Kidney (tissue), 14 donors: ENCODE results near the gene FAM210A. TPM values are rescaled to one million over a fixed set of nuclear protein-coding genes. Genes with fewer than 3 reads are reported as not detected.

Experiments
- DNase-seq, 5 donors: peaks; one replicate each; pipeline ENCODE4 v3.0.0-alpha.2; 2013 to 2020
- FAIRE-seq: peaks from 2 replicates; lab custom pipeline; 2012; peaks lifted over from hg19 to GRCh38; lab: Jason Lieb, UNC
- H3K27ac ChIP-seq, 2 donors: one replicate each; pipeline ENCODE4 v1.7.0; 2013; ENCODE audit warnings: low read depth in 2 of 2, low read length in 2 of 2, inconsistent platforms in 1 of 2
- H3K27me3 ChIP-seq: one replicate; pipeline ENCODE4 v1.7.1; 2013; ENCODE audit warnings: low read length, inconsistent platforms; ENCODE audit not compliant: control insufficient read depth, insufficient read depth
- H3K36me3 ChIP-seq, 3 donors: one replicate each; pipeline versions ENCODE4 v1.7.0 to v1.7.1; 2013; ENCODE audit warnings: low read length in 3 of 3, control low read depth in 1 of 3, inconsistent platforms in 1 of 3; ENCODE audit not compliant: insufficient read depth in 3 of 3, control insufficient read depth in 2 of 3
- H3K4me1 ChIP-seq, 3 donors: one replicate each; pipeline versions ENCODE4 v1.7.0 to v1.7.1; 2013; ENCODE audit warnings: low read length in 3 of 3, inconsistent platforms in 1 of 3, low read depth in 1 of 3; ENCODE audit not compliant: control insufficient read depth in 2 of 3, insufficient read depth in 2 of 3
- H3K4me3 ChIP-seq, 3 donors: one replicate each; pipeline versions ENCODE4 v1.7.0 to v1.8.1; 2013; ENCODE audit warnings: low read length in 3 of 3, control low read depth in 1 of 3, inconsistent platforms in 1 of 3
- H3K9ac ChIP-seq, 3 donors: one replicate each; pipeline versions ENCODE4 v1.7.0 to v1.7.1; 2013; ENCODE audit warnings: low read length in 3 of 3, control low read depth in 1 of 3, inconsistent platforms in 1 of 3
- H3K9me3 ChIP-seq, 3 donors: one replicate each; pipeline versions ENCODE4 v1.7.0 to v1.7.1; 2013; ENCODE audit warnings: low read length in 3 of 3, control low read depth in 1 of 3, inconsistent platforms in 1 of 3; ENCODE audit not compliant: control insufficient read depth in 2 of 3, insufficient read depth in 1 of 3
- CTCF ChIP-seq: IDR thresholded peaks from 3 replicates; pipeline ENCODE4 v1.5.1; 2012; ENCODE audit warnings: mild to moderate bottlenecking, moderate library complexity, borderline replicate concordance; ENCODE audit not compliant: insufficient read depth; ENCODE audit errors: extremely low read depth
- intact Hi-C: fragments of 100-400 bp; cut with DNase I; formaldehyde crosslinking; loops from one replicate; pipeline ENCODE4 v1.11.1; 2022
- polyA plus RNA-seq: library from polyadenylated mRNA; stranded (reverse); fragments of 350-450 nt; fragmentation: Illumina TruSeq; extraction: RNeasy Lipid Tissue Mini Kit (QIAGEN cat#74804); gene quantifications from one replicate; pipeline ENCODE4 v1.2.3, GENCODE V29; 2014; ENCODE audit warnings: low read depth, low replicate concordance; ENCODE audit not compliant: insufficient read depth
- total RNA-seq: library from RNA; stranded (reverse); fragmentation: NEBNext Ultra II Directional; extraction: Animal tissue kit (Norgen Biotek cat#: 25700); gene quantifications from one replicate; pipeline ENCODE4 v1.2.1, GENCODE V29; 2021
- donor health status: control.
- donor health status: control.
- donor health status: control.
- donor health status: control.
- donor health status: control.
- donor health status: DM: yes; HTN: yes; CAD: no.
- donor health status: Normal renal cell carcinoma (clear cell type).

Gene FAM210A
- total and polyA plus RNA-seq, 2 donors from 2014 or later, result 13.7 to 18.0 TPM

GRCh38 chr18:13624563-13625237, 101.7 kb downstream of the FAM210A start:
- Histone ChIP-seq H3K9me3 (no peaks in the 10 kb centered on the region), H3K9ac (no peak overlapping the region), H3K36me3 (no peaks in the 10 kb centered on the region), H3K4me1 (no peaks in the 10 kb centered on the region), H3K27me3 (no peaks in the 10 kb centered on the region), H3K27ac (no peak overlapping the region), H3K4me3 (no peak overlapping the region)
- DNase-seq (no peak), FAIRE-seq (no peak)
- intact Hi-C loops, result no loop called here
- TF ChIP-seq CTCF, result no peak

- intact Hi-C loops, result no loop called here
- DNase-seq, result no peak
- Histone ChIP-seq H3K9ac (no peak overlapping the region), H3K9me3 (no peaks in the 10 kb centered on the region), H3K4me3 (no peak overlapping the region), H3K36me3 (no peaks in the 10 kb centered on the region), H3K27ac (no peak overlapping the region), H3K27me3 (no peaks in the 10 kb centered on the region), H3K4me1 (no peaks in the 10 kb centered on the region)
- TF ChIP-seq CTCF, result no peak
- no peak for FAIRE-seq
Measured at GRCh38 chr18:13623871-13624270, 102.5 kb downstream of the FAM210A start.

GRCh38 chr18:13623348-13623747, 103.0 kb downstream of the FAM210A start:
- no peaks in the 10 kb centered on the region for H3K9me3 ChIP-seq
- DNase-seq (no peak), FAIRE-seq (no peak)
- intact Hi-C loops, result no loop called here
- no peaks in the 10 kb centered on the region for H3K36me3 ChIP-seq
- TF ChIP-seq CTCF, result no peak
- H3K9ac ChIP-seq, result no peak overlapping the region
- no peak overlapping the region for H3K27ac ChIP-seq
- no peaks in the 10 kb centered on the region for H3K4me1 ChIP-seq
- no peaks in the 10 kb centered on the region for H3K27me3 ChIP-seq
- no peak overlapping the region for H3K4me3 ChIP-seq

- Histone ChIP-seq H3K4me3 (no peak overlapping the region), H3K9me3 (no peaks in the 10 kb centered on the region), H3K9ac (no peak overlapping the region), H3K36me3 (no peaks in the 10 kb centered on the region), H3K4me1 (no peaks in the 10 kb centered on the region), H3K27me3 (no peaks in the 10 kb centered on the region), H3K27ac (no peak overlapping the region)
- DNase-seq, result no peak
- FAIRE-seq, result no peak
- intact Hi-C loops, result no loop called here
- no peak for TF ChIP-seq CTCF
Measured at GRCh38 chr18:13622751-13623150, 103.6 kb downstream of the FAM210A start.
